ENCODE results near the gene CCT2.

DNA sequence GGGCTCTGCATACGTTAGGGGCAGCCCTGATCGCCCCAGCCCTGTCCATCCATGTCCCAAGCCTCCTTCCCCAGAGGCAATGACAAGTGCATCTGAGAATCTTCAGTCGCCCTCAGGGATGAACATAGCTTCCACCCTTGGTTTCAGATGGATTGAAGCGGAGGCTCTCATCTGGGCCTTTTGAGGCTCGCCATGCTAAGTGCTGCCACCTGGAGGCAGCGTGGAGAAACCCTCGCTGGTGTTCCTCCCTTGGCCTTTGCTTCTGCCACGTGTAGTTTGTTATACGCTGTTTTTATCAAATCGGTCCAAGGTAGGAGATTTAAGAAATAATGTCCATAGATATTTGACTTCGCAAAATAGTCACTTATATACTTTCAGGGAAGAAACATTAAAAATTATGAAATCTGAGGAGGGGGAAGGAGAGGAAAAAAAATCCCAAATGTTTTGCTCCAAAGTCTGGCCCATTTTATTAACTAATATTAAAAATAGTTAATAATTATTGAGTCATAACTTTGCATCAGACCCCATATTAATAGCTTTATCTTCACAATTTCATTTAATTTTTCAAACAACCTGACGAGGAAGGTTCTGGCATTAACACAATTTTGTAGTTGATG lies 54.2 kb downstream of the CCT2 start:
- TF ChIP-seq, protein P1, sequence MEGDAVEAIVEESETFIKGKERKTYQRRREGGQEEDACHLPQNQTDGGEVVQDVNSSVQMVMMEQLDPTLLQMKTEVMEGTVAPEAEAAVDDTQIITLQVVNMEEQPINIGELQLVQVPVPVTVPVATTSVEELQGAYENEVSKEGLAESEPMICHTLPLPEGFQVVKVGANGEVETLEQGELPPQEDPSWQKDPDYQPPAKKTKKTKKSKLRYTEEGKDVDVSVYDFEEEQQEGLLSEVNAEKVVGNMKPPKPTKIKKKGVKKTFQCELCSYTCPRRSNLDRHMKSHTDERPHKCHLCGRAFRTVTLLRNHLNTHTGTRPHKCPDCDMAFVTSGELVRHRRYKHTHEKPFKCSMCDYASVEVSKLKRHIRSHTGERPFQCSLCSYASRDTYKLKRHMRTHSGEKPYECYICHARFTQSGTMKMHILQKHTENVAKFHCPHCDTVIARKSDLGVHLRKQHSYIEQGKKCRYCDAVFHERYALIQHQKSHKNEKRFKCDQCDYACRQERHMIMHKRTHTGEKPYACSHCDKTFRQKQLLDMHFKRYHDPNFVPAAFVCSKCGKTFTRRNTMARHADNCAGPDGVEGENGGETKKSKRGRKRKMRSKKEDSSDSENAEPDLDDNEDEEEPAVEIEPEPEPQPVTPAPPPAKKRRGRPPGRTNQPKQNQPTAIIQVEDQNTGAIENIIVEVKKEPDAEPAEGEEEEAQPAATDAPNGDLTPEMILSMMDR (conservative IDR thresholded peaks at IDR 0.05), result peak; percentile 97
- TF ChIP-seq ZFX (IDR thresholded peaks at IDR 0.05), result no peak
